ENCODE measurements around the gene SLCO4A1.
"Not testable (repeated sequence)": the region's sequence is repeated elsewhere in the genome, so short reads cannot be mapped to it uniquely, and the experiment has no call there.

The SLCO4A1 gene

GRCh38 chr20:62665826-62666735 lies 23.8 kb downstream of the SLCO4A1 start:
- DNase-seq (ENCODE audit: low read depth) = no peak

GRCh38 chr20:62666736-62667529 lies 24.6 kb downstream of the SLCO4A1 start:
- no peak for DNase-seq (ENCODE audit: low read depth)

- DNase-seq (ENCODE audit: low read depth) = no peak
These were observed 25.5 kb downstream of the SLCO4A1 start for GRCh38 chr20:62667530-62668440.

GRCh38 chr20:62668441-62669027 lies 26.2 kb downstream of the SLCO4A1 start:
- no peak for DNase-seq (ENCODE audit: low read depth)

GRCh38 chr20:62669249-62669648 lies 26.9 kb downstream of the SLCO4A1 start:
- no peak for DNase-seq (ENCODE audit: low read depth)

GRCh38 chr20:62670156-62670555 lies 27.9 kb downstream of the SLCO4A1 start:
- DNase-seq (ENCODE audit: low read depth) = no peak

- DNase-seq (ENCODE audit: low read depth) = no peak
These were observed 28.7 kb downstream of the SLCO4A1 start for GRCh38 chr20:62670998-62671397.

- no peak for DNase-seq (ENCODE audit: low read depth)
These were observed 29.5 kb downstream of the SLCO4A1 start for GRCh38 chr20:62671765-62672164.

- no peak for DNase-seq (ENCODE audit: low read depth)
These were observed 32.1 kb downstream of the SLCO4A1 start for GRCh38 chr20:62674370-62674769.

GRCh38 chr20:62675156-62675876 lies 33.0 kb downstream of the SLCO4A1 start:
- DNase-seq (ENCODE audit: low read depth) = no peak

GRCh38 chr20:62675877-62676260 lies 33.6 kb downstream of the SLCO4A1 start:
- no peak for DNase-seq (ENCODE audit: low read depth)

GRCh38 chr20:62676976-62677375 lies 34.7 kb downstream of the SLCO4A1 start:
- DNase-seq (ENCODE audit: low read depth) = no peak

- no peak for DNase-seq (ENCODE audit: low read depth)
These were observed 35.4 kb downstream of the SLCO4A1 start for GRCh38 chr20:62677678-62678077.

- no peak for DNase-seq (ENCODE audit: low read depth)
These were observed 36.2 kb downstream of the SLCO4A1 start for GRCh38 chr20:62678553-62678952.

GRCh38 chr20:62679978-62680589 lies 37.8 kb downstream of the SLCO4A1 start:
- DNase-seq (ENCODE audit: low read depth) = no peak

- DNase-seq (ENCODE audit: low read depth) = no peak
These were observed 40.7 kb downstream of the SLCO4A1 start for GRCh38 chr20:62682912-62683517.

- not testable (repeated sequence) for DNase-seq (ENCODE audit: low read depth)
These were observed 41.5 kb downstream of the SLCO4A1 start for GRCh38 chr20:62683660-62684322.

GRCh38 chr20:62684981-62685380 lies 42.7 kb downstream of the SLCO4A1 start:
- DNase-seq (ENCODE audit: low read depth) = no peak

GRCh38 chr20:62685781-62686555 lies 43.7 kb downstream of the SLCO4A1 start:
- no peak for DNase-seq (ENCODE audit: low read depth)

Data from stimulated activated CD8-positive, alpha-beta memory T cell treated with anti-CD3 and anti-CD28 coated beads, Interleukin-12 subunit alpha, Interleukin-12 subunit beta, amount 100 ng/mL, for 4 hours (primary cell).